ENCODE measurements around the gene VAT1. TPM values are rescaled to one million over a fixed set of nuclear protein-coding genes. Genes with fewer than 3 reads are reported as not detected.
A peak's percentile ranks its signal among the peaks of the same experiment; 100 is the strongest.

Gene VAT1
- total and polyA plus RNA-seq, 2 of the 13 experiments (the other 11 are each of a cell fraction or from before 2014, with no cell fraction given) = 143 to 205 TPM

DNA sequence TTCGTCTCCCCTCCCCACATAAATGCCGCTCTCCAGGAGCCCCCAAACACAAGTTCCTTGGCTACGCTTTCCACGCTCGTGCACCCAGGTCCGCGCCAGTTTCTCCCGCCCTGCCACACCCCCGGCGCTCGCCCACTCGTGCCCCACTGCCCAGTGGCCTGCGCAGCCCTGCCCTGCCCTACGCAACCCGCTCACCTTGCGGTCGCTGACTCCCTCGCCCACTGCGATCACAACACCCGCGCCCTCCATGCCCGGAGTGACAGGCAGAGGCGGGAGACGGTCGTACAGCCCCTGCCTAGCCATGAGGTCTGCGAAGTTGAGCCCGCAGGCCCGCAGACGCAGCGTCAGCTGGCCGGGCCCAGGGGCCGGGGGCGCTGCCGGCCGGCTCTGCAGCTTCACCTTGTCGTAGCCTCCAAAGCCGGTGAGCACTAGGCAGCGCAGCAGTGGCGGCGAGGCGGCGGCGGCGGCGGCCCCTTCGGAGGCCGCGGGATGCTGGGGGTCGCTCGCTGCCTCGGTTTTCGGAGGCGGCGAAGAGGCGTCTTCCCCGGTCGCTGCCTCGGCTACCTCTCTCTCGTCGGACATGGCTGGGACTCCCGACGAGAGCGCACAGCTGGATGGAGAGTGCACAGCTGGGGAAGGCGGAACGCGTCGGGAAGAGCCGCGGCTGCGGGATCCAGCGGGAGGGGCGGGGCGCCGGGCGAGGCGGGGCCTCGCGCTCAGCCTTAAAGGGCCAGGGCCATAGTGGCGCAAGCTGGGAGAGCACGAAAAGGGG is at the start of gene VAT1 (continued):
- TF ChIP-seq, protein P1, sequence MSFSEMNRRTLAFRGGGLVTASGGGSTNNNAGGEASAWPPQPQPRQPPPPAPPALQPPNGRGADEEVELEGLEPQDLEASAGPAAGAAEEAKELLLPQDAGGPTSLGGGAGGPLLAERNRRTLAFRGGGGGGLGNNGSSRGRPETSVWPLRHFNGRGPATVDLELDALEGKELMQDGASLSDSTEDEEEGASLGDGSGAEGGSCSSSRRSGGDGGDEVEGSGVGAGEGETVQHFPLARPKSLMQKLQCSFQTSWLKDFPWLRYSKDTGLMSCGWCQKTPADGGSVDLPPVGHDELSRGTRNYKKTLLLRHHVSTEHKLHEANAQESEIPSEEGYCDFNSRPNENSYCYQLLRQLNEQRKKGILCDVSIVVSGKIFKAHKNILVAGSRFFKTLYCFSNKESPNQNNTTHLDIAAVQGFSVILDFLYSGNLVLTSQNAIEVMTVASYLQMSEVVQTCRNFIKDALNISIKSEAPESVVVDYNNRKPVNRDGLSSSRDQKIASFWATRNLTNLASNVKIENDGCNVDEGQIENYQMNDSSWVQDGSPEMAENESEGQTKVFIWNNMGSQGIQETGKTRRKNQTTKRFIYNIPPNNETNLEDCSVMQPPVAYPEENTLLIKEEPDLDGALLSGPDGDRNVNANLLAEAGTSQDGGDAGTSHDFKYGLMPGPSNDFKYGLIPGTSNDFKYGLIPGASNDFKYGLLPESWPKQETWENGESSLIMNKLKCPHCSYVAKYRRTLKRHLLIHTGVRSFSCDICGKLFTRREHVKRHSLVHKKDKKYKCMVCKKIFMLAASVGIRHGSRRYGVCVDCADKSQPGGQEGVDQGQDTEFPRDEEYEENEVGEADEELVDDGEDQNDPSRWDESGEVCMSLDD (CRISPR knock-in tag; IDR thresholded peaks at IDR 0.05; ENCODE audit: borderline replicate concordance) = peak; percentile 24; the same call in 1 of the 2 replicates
- TF ChIP-seq SNAI1 (CRISPR knock-in tag; IDR thresholded peaks at IDR 0.05; ENCODE audit: borderline replicate concordance) (no peak; the same call in 1 of the 2 replicates), ZKSCAN8 (CRISPR knock-in tag; IDR thresholded peaks at IDR 0.05; ENCODE audit: borderline replicate concordance) (no peak), ZFP90 (CRISPR knock-in tag; IDR thresholded peaks at IDR 0.05; ENCODE audit: borderline replicate concordance) (peak; percentile 86), ZMYM3 (CRISPR knock-in tag; IDR thresholded peaks at IDR 0.05) (peak; percentile 95; the same call in 1 of the 2 replicates), HOXA5 (CRISPR knock-in tag; IDR thresholded peaks at IDR 0.05) (no peak; the same call in none of the 2 replicates), ZNF616 (CRISPR knock-in tag; IDR thresholded peaks at IDR 0.05; ENCODE audit: low read depth) (no peak), KDM2A (CRISPR knock-in tag; IDR thresholded peaks at IDR 0.05; ENCODE audit: borderline replicate concordance, low read depth) (peak; percentile 89), POLR2AphosphoS2 (IDR thresholded peaks at IDR 0.05; ENCODE audit: low read depth, low read length) (no peak), GTF3A (CRISPR knock-in tag; conservative IDR thresholded peaks at IDR 0.05) (no peak; the same call in 1 of the 2 replicates), SOX5 (CRISPR knock-in tag; IDR thresholded peaks at IDR 0.05; ENCODE audit: borderline replicate concordance) (peak; percentile 32; the same call in 1 of the 2 replicates), ZNF33A (CRISPR knock-in tag; IDR thresholded peaks at IDR 0.05; ENCODE audit: borderline replicate concordance) (0 out of 2 replicates have a peak, but pooled peaks have one; percentile 76), RXRB (CRISPR knock-in tag; IDR thresholded peaks at IDR 0.05; ENCODE audit: borderline replicate concordance) (no peak), CHD4 (IDR thresholded peaks at IDR 0.05; ENCODE audit: borderline replicate concordance, low read length) (no peak), ZNF235 (CRISPR knock-in tag; IDR thresholded peaks at IDR 0.05; ENCODE audit: borderline replicate concordance) (peak; percentile 29; the same call in 1 of the 2 replicates), ZNF17 (CRISPR knock-in tag; IDR thresholded peaks at IDR 0.05) (no peak), YEATS4 (CRISPR knock-in tag; IDR thresholded peaks at IDR 0.05; ENCODE audit: borderline replicate concordance) (peak; percentile 91), STAT5B (CRISPR knock-in tag; IDR thresholded peaks at IDR 0.05) (0 out of 2 replicates have a peak, but pooled peaks have one; percentile 12), TCF7 (IDR thresholded peaks at IDR 0.05; ENCODE audit: low read depth) (no peak), BHLHE40 (IDR thresholded peaks at IDR 0.05; ENCODE audit: low read length) (0 out of 2 replicates have a peak, but pooled peaks have one; percentile 4), ZNF292 (CRISPR knock-in tag; IDR thresholded peaks at IDR 0.05; ENCODE audit: borderline replicate concordance, low read depth) (no peak; the same call in 1 of the 2 replicates)
- TF ChIP-seq, protein P2, sequence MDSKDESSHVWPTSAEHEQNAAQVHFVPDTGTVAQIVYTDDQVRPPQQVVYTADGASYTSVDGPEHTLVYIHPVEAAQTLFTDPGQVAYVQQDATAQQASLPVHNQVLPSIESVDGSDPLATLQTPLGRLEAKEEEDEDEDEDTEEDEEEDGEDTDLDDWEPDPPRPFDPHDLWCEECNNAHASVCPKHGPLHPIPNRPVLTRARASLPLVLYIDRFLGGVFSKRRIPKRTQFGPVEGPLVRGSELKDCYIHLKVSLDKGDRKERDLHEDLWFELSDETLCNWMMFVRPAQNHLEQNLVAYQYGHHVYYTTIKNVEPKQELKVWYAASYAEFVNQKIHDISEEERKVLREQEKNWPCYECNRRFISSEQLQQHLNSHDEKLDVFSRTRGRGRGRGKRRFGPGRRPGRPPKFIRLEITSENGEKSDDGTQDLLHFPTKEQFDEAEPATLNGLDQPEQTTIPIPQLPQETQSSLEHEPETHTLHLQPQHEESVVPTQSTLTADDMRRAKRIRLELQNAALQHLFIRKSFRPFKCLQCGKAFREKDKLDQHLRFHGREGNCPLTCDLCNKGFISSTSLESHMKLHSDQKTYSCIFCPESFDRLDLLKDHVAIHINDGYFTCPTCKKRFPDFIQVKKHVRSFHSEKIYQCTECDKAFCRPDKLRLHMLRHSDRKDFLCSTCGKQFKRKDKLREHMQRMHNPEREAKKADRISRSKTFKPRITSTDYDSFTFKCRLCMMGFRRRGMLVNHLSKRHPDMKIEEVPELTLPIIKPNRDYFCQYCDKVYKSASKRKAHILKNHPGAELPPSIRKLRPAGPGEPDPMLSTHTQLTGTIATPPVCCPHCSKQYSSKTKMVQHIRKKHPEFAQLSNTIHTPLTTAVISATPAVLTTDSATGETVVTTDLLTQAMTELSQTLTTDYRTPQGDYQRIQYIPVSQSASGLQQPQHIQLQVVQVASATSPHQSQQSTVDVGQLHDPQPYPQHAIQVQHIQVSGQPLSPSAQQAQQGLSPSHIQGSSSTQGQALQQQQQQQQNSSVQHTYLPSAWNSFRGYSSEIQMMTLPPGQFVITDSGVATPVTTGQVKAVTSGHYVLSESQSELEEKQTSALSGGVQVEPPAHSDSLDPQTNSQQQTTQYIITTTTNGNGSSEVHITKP (CRISPR knock-in tag; IDR thresholded peaks at IDR 0.05; ENCODE audit: low read depth) = no peak
- TF ChIP-seq, protein P3, sequence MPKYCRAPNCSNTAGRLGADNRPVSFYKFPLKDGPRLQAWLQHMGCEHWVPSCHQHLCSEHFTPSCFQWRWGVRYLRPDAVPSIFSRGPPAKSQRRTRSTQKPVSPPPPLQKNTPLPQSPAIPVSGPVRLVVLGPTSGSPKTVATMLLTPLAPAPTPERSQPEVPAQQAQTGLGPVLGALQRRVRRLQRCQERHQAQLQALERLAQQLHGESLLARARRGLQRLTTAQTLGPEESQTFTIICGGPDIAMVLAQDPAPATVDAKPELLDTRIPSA (CRISPR knock-in tag; IDR thresholded peaks at IDR 0.05; ENCODE audit: borderline replicate concordance) = no peak
